GM12873 (cell line): Measurements from ENCODE around the gene SLC25A29.

Experiments used
- CTCF ChIP-seq: IDR thresholded peaks from 2 replicates; pipeline ENCODE4 v1.5.1; 2012; ENCODE audit warnings: low read depth, mild to moderate bottlenecking, moderate library complexity, low read length, control low read depth; ENCODE audit not compliant: insufficient read depth; ENCODE audit errors: missing control alignments

The SLC25A29 gene

GRCh38 chr14:100285913-100286400 is 20.3 kb downstream of the SLC25A29 start:
- no peak for TF ChIP-seq CTCF

GRCh38 chr14:100285021-100285912 is 21.0 kb downstream of the SLC25A29 start:
- peak; percentile 79 for TF ChIP-seq CTCF

- no peak for TF ChIP-seq CTCF
Observed at GRCh38 chr14:100283984-100284881, 22.0 kb downstream of the SLC25A29 start.

- no peak for TF ChIP-seq CTCF
Observed at GRCh38 chr14:100282766-100283419, 23.4 kb downstream of the SLC25A29 start.

GRCh38 chr14:100282083-100282350 is 24.2 kb downstream of the SLC25A29 start:
- TF ChIP-seq CTCF: no peak

GRCh38 chr14:100281286-100282082 is 24.8 kb downstream of the SLC25A29 start:
- no peak for TF ChIP-seq CTCF
